ENCODE data around the gene KCNT1. TPM values are rescaled to one million over a fixed set of nuclear protein-coding genes. Genes with fewer than 3 reads are reported as not detected.

Gene KCNT1
- total RNA-seq, 1 experiment from 2014 or later, result 0.68 TPM

DNA sequence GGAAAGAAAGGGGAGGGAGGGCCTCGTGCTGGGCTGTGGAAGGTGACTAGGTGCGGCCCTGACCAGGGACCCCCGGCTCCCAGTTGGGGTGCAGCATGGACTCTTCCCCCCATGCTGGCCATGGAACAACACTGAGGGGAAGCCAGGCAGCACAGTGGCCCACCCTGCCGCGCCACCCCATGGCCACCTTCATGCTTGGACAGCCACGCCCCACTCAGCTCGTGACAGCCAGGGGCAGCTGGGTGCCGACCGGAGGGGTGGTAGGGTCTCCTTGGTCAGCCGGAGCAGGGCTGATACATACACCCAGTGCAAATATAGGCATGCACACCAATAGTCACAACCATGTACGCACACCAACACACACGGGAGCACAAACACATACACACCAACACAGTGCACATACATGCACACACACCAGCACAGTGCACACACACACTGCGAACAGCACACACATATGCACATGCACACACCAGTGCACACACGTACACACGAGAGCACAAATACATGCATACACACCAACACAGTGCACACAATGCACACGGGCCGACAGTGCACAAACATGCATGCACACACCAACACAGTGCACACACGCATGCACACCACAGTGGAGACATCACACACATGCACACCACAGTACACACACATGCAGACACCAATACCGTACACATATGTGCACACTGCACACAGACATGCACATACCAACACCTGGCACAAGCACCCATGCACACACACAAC lies 11.0 kb upstream of the KCNT1 start:
- Histone ChIP-seq H3K18ac (ENCODE audit: insufficient read length, low read depth, low read length) (no peak overlapping the region), H4K91ac (ENCODE audit: insufficient read length, low read depth, low read length) (no peak overlapping the region), H3K27ac (ENCODE audit: insufficient read length, low read depth, low read length) (no peak overlapping the region), H3K56ac (ENCODE audit: insufficient read length, low read depth, low read length) (no peak overlapping the region), H2BK12ac (ENCODE audit: insufficient read length, low read depth, low read length) (no peak overlapping the region), H3K14ac (ENCODE audit: insufficient read depth, low read length) (no peak overlapping the region), H2AFZ (ENCODE audit: low read length) (no peak overlapping the region), H3K79me1 (ENCODE audit: insufficient read depth, low read depth, low read length, poor library complexity, severe bottlenecking) (no peaks in the 10 kb centered on the region), H3K4me1 (ENCODE audit: insufficient read depth, low read length) (no peaks in the 10 kb centered on the region), H4K5ac (ENCODE audit: insufficient read length, low read depth, low read length) (no peak overlapping the region), H3K9ac (ENCODE audit: extremely low read depth, insufficient read length, low read length) (no peak overlapping the region), H2BK15ac (ENCODE audit: low read depth, low read length) (no peak overlapping the region), H2BK5ac (ENCODE audit: insufficient read length, low read length) (no peak overlapping the region), H3K9me3 (ENCODE audit: control insufficient read depth, low read depth, low read length) (no peaks in the 10 kb centered on the region), H3K23ac (ENCODE audit: insufficient read length, low read depth, low read length) (no peak overlapping the region), H3T11ph (ENCODE audit: low read length) (no peak overlapping the region), H2BK20ac (ENCODE audit: low read depth, low read length, poor library complexity, severe bottlenecking) (no peak overlapping the region), H3K27me3 (ENCODE audit: insufficient read depth, low read length) (no peaks in the 10 kb centered on the region), H2BK120ac (ENCODE audit: low read depth, low read length, poor library complexity, severe bottlenecking) (no peak overlapping the region), H3K4me2 (ENCODE audit: insufficient read depth, insufficient read length, low read length) (no peak overlapping the region), H3K79me2 (ENCODE audit: insufficient read depth, low read length) (no peaks in the 10 kb centered on the region), H4K20me1 (ENCODE audit: control insufficient read depth, insufficient read depth, insufficient read length) (no peaks in the 10 kb centered on the region), H4K8ac (replicated peaks; ENCODE audit: insufficient read length, low read depth, low read length) (no peak overlapping the region), H3K23me2 (ENCODE audit: insufficient read length, low read depth, low read length, poor library complexity, severe bottlenecking) (no peaks in the 10 kb centered on the region), H3K4ac (ENCODE audit: low read depth, low read length) (no peak overlapping the region), H2AK5ac (ENCODE audit: insufficient read length, low read length) (no peak overlapping the region)
- no CpG with 5 or more reads among the region's 19 CpGs for WGBS (ENCODE audit: extremely low coverage, insufficient read length, low lambda C conversion rate)
- Mint-ChIP-seq H3K27me3 (ENCODE audit: low read depth) (peaks cover 2% of the 10 kb centered on the region; the same call in 1 of the 2 replicates), H3K36me3 (ENCODE audit: insufficient read depth in 1 of 3, low read depth in 3 of 3) (no peaks in the 10 kb centered on the region; a peak in 1 of 7 replicates), H3K4me1 (peaks cover 9 to 13% of the 10 kb centered on the region in 2 experiments), H3K4me3 (no peak overlapping the region), H3K9me3 (no peaks in the 10 kb centered on the region; a peak in 1 of 5 replicates), H3K27ac (no peak overlapping the region)
- no peak for DNase-seq
- TF ChIP-seq CTCF (conservative IDR thresholded peaks at IDR 0.05), result no peak
